Measurements from ENCODE around the gene S100PBP. TPM values are rescaled to one million over a fixed set of nuclear protein-coding genes. Genes with fewer than 3 reads are reported as not detected.

S100PBP gene
- polyA plus RNA-seq, 2 of the 4 experiments (the other 2 are of a cell fraction) = 16.1 to 41.9 TPM

GRCh38 chr1:32874860-32875752 is 57.7 kb downstream of the S100PBP start:
- Histone ChIP-seq H3K9me3 (no peaks in the 10 kb centered on the region), H3K4me3 (no peak overlapping the region), H3K4me1 (0 out of 3 replicates have a peak, but pooled peaks cover 2% of the 10 kb centered on the region), H3K4me2 (no peak overlapping the region), H3K27ac (no peak overlapping the region)
- TF ChIP-seq TFCP2L1 (CRISPR knock-in tag; IDR thresholded peaks at IDR 0.05) (no peak), ZNF302 (CRISPR knock-in tag; IDR thresholded peaks at IDR 0.05) (no peak), PHF8 (IDR thresholded peaks at IDR 0.05; ENCODE audit: borderline replicate concordance, low read depth) (no peak), POLR2A (IDR thresholded peaks at IDR 0.05; ENCODE audit: low read length) (no peak)
- DNase-seq (ENCODE audit: low read depth in 1 of 2, low spot score in 1 of 2) (no peak), ATAC-seq (no peak), FAIRE-seq (no peak)
- ChIA-PET CTCF (interaction anchor here (1.0 to 3.9 kb wide), 14 partner anchors 9 to 474 kb away, joined by 3 to 40 read pairs (median 5); partner anchors contain the start of gene HPCA), POLR2A (no interaction called here)
- 45% methylated on average over 5 of the region's 5 CpGs for WGBS (ENCODE audit: missing lambda C conversion rate)

- Histone ChIP-seq H3K4me1 (no peaks in the 10 kb centered on the region), H3K27ac (no peak overlapping the region), H3K4me3 (no peak overlapping the region), H3K9me3 (no peaks in the 10 kb centered on the region), H3K4me2 (no peak overlapping the region)
- WGBS (ENCODE audit: missing lambda C conversion rate) = 80% methylated on average over 5 of the region's 16 CpGs
- peak; percentile 64 to 85 for ATAC-seq
- TF ChIP-seq RAD21 (conservative IDR thresholded peaks at IDR 0.05 in 1 of 2, IDR thresholded peaks at IDR 0.05 in 1 of 2) (peak; percentile 43 to 55; a peak in 4 of 5 replicates), SMC3 (IDR thresholded peaks at IDR 0.05) (peak; percentile 56), HOXB13 (CRISPR knock-in tag; IDR thresholded peaks at IDR 0.05; ENCODE audit: low read depth) (no peak), GATA3 (IDR thresholded peaks at IDR 0.05; ENCODE audit: borderline replicate concordance) (no peak), CTCF (IDR thresholded peaks at IDR 0.05) (peak; percentile 52)
- TF ChIP-seq, protein P1, sequence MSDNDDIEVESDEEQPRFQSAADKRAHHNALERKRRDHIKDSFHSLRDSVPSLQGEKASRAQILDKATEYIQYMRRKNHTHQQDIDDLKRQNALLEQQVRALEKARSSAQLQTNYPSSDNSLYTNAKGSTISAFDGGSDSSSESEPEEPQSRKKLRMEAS (IDR thresholded peaks at IDR 0.05) = 0 out of 2 replicates have a peak, but pooled peaks have one; percentile 20
- peak; percentile 34 to 54 for DNase-seq (ENCODE audit: low read depth in 1 of 2, low spot score in 1 of 2)
- POLR2A ChIA-PET = no interaction called here
- CTCF ChIA-PET = interaction anchor here (0.5 to 3.9 kb wide), 23 partner anchors 9 to 659 kb away, joined by 3 to 40 read pairs (median 4); partner anchors contain the start of gene HPCA
- FAIRE-seq = no peak
Measured at GRCh38 chr1:32876341-32877210, 59.1 kb downstream of the S100PBP start.

- ChIA-PET CTCF (interaction anchor here (0.6 to 3.9 kb wide), 12 partner anchors 8 to 209 kb away, joined by 3 to 40 read pairs (median 4); partner anchors contain the start of gene HPCA), POLR2A (no interaction called here)
- TF ChIP-seq, protein P1 (IDR thresholded peaks at IDR 0.05) = no peak
- TF ChIP-seq POLR2AphosphoS2 (conservative IDR thresholded peaks at IDR 0.05; ENCODE audit: low read length) = no peak
- H3K4me2 ChIP-seq = no peak overlapping the region
- DNase-seq (ENCODE audit: low read depth in 1 of 2, low spot score in 1 of 2) (no peak), FAIRE-seq (no peak), ATAC-seq (no peak)
- 83% methylated on average over 9 of the region's 13 CpGs for WGBS (ENCODE audit: missing lambda C conversion rate)
- H3K4me3 ChIP-seq = no peak overlapping the region
- H3K9me3 ChIP-seq = no peaks in the 10 kb centered on the region
- no peaks in the 10 kb centered on the region for H3K4me1 ChIP-seq
- no peak overlapping the region for H3K27ac ChIP-seq
Measured at GRCh38 chr1:32877211-32878110, 60.0 kb downstream of the S100PBP start.

All from A549 (cell line).